Tibial nerve (tissue), 4 donors: Measurements from ENCODE around the gene ZNF425. TPM values are rescaled to one million over a fixed set of nuclear protein-coding genes. Genes with fewer than 3 reads are reported as not detected.
"Not testable (repeated sequence)": the region's sequence is repeated elsewhere in the genome, so short reads cannot be mapped to it uniquely, and the experiment has no call there.

Experiments used
- DNase-seq, 2 donors: peaks; one replicate each; pipeline ENCODE4 v3.0.0-alpha.2; 2019; ENCODE audit warnings: low spot score in 2 of 2
- H3K27ac ChIP-seq, 4 donors: fragments of 200-600 bp; sonication (generic) in 3 of 4; one replicate each; pipeline ENCODE4 v1.5.1; 2017 to 2019; ENCODE audit warnings: mild to moderate bottlenecking in 1 of 4
- H3K27me3 ChIP-seq, 2 donors: fragments of 200-600 bp; sonication (generic) in 1 of 2; one replicate each; pipeline versions ENCODE4 v1.5.1 to v1.6.0; 2017 to 2019
- H3K36me3 ChIP-seq, 3 donors: fragments of 200-600 bp; sonication (generic); one replicate each; pipeline ENCODE4 v1.5.1; 2018 to 2019
- H3K4me1 ChIP-seq, 4 donors: fragments of 200-600 bp; sonication (generic) in 3 of 4; one replicate each; pipeline ENCODE4 v1.5.1; 2017 to 2019
- H3K4me3 ChIP-seq, 4 donors: fragments of 200-600 bp; sonication (generic) in 3 of 4; one replicate each; pipeline ENCODE4 v1.5.1; 2017 to 2019; ENCODE audit warnings: mild to moderate bottlenecking in 1 of 4, moderate library complexity in 1 of 4
- H3K9me3 ChIP-seq, 4 donors: fragments of 200-600 bp; sonication (generic) in 3 of 4; one replicate each; pipeline ENCODE4 v1.5.1; 2017 to 2019
- EP300 ChIP-seq, 2 donors: sonication (generic); formaldehyde crosslinking; IDR thresholded peaks; one replicate each; pipeline ENCODE4 v1.6.1; 2017; ENCODE audit warnings: antibody characterized with exemption in 2 of 2, mild to moderate bottlenecking in 1 of 2
- POLR2A ChIP-seq, 2 donors: fragments of 450-650 bp; IDR thresholded peaks; one replicate each; pipeline ENCODE4 v1.6.1; 2017; ENCODE audit warnings: antibody characterized with exemption in 2 of 2, mild to moderate bottlenecking in 2 of 2, moderate library complexity in 2 of 2
- WGBS, 2 donors: methylation state at CpG; one replicate each; pipeline ENCODE4 v1.1.5; 2018; 5-methylcytosine and 5-hydroxymethylcytosine counted together
- total RNA-seq, 4 donors: library from RNA; depleted of rRNA; stranded (reverse); fragments of >200 nt; gene quantifications; one replicate each; pipeline ENCODE4 v1.1.0, GENCODE V29; 2016
- TF ChIP-seq, protein P1 (sequence below), 5 experiments: fragments of 200-600 bp in 3 of 5; fragments of 450-650 bp in 2 of 5; sonication (generic) in 3 of 5; IDR thresholded peaks; one replicate each; pipeline ENCODE4 v1.5.1; 2016 to 2019; ENCODE audit warnings: antibody characterized with exemption in 5 of 5, mild to moderate bottlenecking in 3 of 5, moderate library complexity in 2 of 5

Gene ZNF425
- total RNA-seq, 4 donors from 2014 or later: 1.9 to 10.9 (median 4.6) TPM

DNA sequence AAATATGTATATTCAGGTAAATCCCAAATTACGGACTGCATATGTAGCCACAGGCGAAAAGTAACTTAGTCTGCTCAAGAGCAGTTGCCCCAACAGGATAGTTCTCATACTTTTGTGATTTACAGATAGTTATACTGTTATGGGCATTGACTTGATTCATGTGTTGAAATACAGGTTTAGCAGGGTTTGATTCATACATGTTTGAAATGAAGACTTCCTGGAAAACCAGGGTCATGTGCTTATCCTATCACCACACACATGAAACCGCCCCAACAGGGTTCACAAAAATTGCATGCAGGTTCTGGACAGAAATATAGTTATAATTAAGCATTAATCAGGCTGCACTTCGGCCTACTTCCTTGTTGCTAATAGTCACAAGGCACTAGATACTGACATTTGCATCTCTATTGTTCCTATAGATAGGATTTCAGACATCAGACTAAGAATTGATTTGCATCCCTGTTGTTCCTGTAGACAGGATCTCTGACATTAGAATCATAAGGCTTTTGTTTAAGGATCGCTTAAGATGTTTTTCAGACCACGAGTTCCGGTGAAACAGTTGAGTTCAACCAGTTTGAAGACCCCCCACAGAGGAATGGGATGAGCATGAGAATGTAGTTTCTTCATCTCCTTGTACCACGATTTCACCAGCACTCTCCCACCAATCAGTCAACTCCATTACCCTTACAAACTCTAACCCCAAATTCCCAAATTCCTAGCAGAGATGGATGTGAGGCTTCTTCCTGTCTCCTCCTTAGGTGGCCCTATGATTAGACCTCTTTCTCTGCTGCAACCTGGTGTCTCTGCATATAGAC, 19.1 kb upstream of the ZNF425 start:
- WGBS, 2 donors: 77 to 79% methylated on average over 8 of the region's 8 CpGs
- Histone ChIP-seq H3K36me3 (no peaks in the 10 kb centered on the region), H3K9me3 (no peaks in the 10 kb centered on the region)

GRCh38 chr7:149144436-149144922, 18.4 kb upstream of the ZNF425 start:
- H3K9me3 ChIP-seq, DNase-seq, H3K27me3 ChIP-seq, H3K36me3 ChIP-seq, H3K4me3 ChIP-seq, H3K27ac ChIP-seq: not testable (repeated sequence)
- H3K4me1 ChIP-seq: peaks cover 0 to 21% (median 7%) of the 10 kb centered on the region in 4 donors
- WGBS, 2 donors: 76 to 79% methylated on average over 14 of the region's 14 CpGs

More for the DNA sequence above, 19.1 kb upstream of the ZNF425 start:
- TF ChIP-seq EP300 (IDR thresholded peaks at IDR 0.05): no peak
- no peak overlapping the region for H3K27ac ChIP-seq
- H3K27me3 ChIP-seq: no peaks in the 10 kb centered on the region
- no peak for DNase-seq
- peaks cover 0 to 29% (median 7%) of the 10 kb centered on the region in 4 donors for H3K4me1 ChIP-seq
- H3K4me3 ChIP-seq: no peak overlapping the region

- TF ChIP-seq POLR2A (IDR thresholded peaks at IDR 0.05) (no peak), EP300 (IDR thresholded peaks at IDR 0.05) (no peak)
- TF ChIP-seq, protein P1, sequence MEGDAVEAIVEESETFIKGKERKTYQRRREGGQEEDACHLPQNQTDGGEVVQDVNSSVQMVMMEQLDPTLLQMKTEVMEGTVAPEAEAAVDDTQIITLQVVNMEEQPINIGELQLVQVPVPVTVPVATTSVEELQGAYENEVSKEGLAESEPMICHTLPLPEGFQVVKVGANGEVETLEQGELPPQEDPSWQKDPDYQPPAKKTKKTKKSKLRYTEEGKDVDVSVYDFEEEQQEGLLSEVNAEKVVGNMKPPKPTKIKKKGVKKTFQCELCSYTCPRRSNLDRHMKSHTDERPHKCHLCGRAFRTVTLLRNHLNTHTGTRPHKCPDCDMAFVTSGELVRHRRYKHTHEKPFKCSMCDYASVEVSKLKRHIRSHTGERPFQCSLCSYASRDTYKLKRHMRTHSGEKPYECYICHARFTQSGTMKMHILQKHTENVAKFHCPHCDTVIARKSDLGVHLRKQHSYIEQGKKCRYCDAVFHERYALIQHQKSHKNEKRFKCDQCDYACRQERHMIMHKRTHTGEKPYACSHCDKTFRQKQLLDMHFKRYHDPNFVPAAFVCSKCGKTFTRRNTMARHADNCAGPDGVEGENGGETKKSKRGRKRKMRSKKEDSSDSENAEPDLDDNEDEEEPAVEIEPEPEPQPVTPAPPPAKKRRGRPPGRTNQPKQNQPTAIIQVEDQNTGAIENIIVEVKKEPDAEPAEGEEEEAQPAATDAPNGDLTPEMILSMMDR (IDR thresholded peaks at IDR 0.05): no peak
- Histone ChIP-seq H3K36me3 (no peaks in the 10 kb centered on the region), H3K4me1 (peaks cover 0 to 7% (median 3%) of the 10 kb centered on the region in 4 donors), H3K27me3 (no peaks in the 10 kb centered on the region), H3K4me3 (no peak overlapping the region), H3K27ac (no peak overlapping the region), H3K9me3 (no peaks in the 10 kb centered on the region)
- DNase-seq: no peak
- 90 to 97% methylated on average over 4 of the region's 4 CpGs for WGBS, 2 donors
Measured at GRCh38 chr7:149141893-149142292, 15.8 kb upstream of the ZNF425 start.

GRCh38 chr7:149140831-149141230, 14.7 kb upstream of the ZNF425 start:
- H3K9me3 ChIP-seq: no peaks in the 10 kb centered on the region
- H3K27me3 ChIP-seq: no peaks in the 10 kb centered on the region
- no peak overlapping the region for H3K4me3 ChIP-seq
- no peak for DNase-seq
- H3K27ac ChIP-seq: no peak overlapping the region
- no peaks in the 10 kb centered on the region for H3K36me3 ChIP-seq
- H3K4me1 ChIP-seq: no peaks in the 10 kb centered on the region
- 58 to 62% methylated on average over 3 of the region's 3 CpGs for WGBS, 2 donors
- TF ChIP-seq POLR2A (IDR thresholded peaks at IDR 0.05): no peak

- TF ChIP-seq EP300 (IDR thresholded peaks at IDR 0.05) (no peak), POLR2A (IDR thresholded peaks at IDR 0.05) (no peak)
- TF ChIP-seq, protein P1 (IDR thresholded peaks at IDR 0.05): no peak
- H3K4me3 ChIP-seq: no peak overlapping the region
- no peak overlapping the region for H3K27ac ChIP-seq
- H3K9me3 ChIP-seq: peaks cover 0 to 2% (median 0%) of the 10 kb centered on the region in 4 donors
- 92 to 96% methylated on average over 9 of the region's 9 CpGs for WGBS, 2 donors
- H3K4me1 ChIP-seq: no peaks in the 10 kb centered on the region
- DNase-seq: no peak
- H3K27me3 ChIP-seq: no peaks in the 10 kb centered on the region
- H3K36me3 ChIP-seq: peaks cover 0 to 25% (median 0%) of the 10 kb centered on the region in 3 donors
Measured at GRCh38 chr7:149136118-149136517, 10.0 kb upstream of the ZNF425 start.

GRCh38 chr7:149133028-149133710, 7.0 kb upstream of the ZNF425 start:
- H3K36me3 ChIP-seq: peaks cover 0 to 43% (median 0%) of the 10 kb centered on the region in 3 donors
- H3K27ac ChIP-seq: no peak overlapping the region
- TF ChIP-seq EP300 (IDR thresholded peaks at IDR 0.05) (no peak), POLR2A (IDR thresholded peaks at IDR 0.05) (no peak)
- TF ChIP-seq, protein P1 (IDR thresholded peaks at IDR 0.05): no peak
- no peaks in the 10 kb centered on the region for H3K27me3 ChIP-seq
- no peak for DNase-seq
- H3K4me1 ChIP-seq: peaks cover 0 to 3% (median under 1%) of the 10 kb centered on the region in 4 donors
- peaks cover 0 to 8% (median 0%) of the 10 kb centered on the region in 4 donors for H3K9me3 ChIP-seq
- WGBS, 2 donors: 89 to 93% methylated on average over 2 of the region's 2 CpGs
- no peak overlapping the region for H3K4me3 ChIP-seq
